CD4-positive, alpha-beta T cell (primary cell): ENCODE results near the gene GRIA1. TPM values are rescaled to one million over a fixed set of nuclear protein-coding genes. Genes with fewer than 3 reads are reported as not detected.

Experiments
- ATAC-seq: fragments of 200-7000 bp; cut with Tn5 transposase; one replicate; pipeline ENCODE4 v1.10.0; 2022; ENCODE audit warnings: mild to moderate bottlenecking; ENCODE audit not compliant: poor library complexity
- CTCF ChIA-PET: fragments of 350-600 bp; sonication (Branson Sonifier 250); formaldehyde crosslinking; loops from one replicate; lab custom pipeline; 2021; ENCODE audit warnings: antibody characterized with exemption, inconsistent platforms; lab: Charles Lee
- POLR2A ChIA-PET: fragments of 350-600 bp; sonication (Branson Sonifier 250); formaldehyde crosslinking; loops from one replicate; lab custom pipeline; 2021; ENCODE audit warnings: antibody characterized with exemption, inconsistent platforms; lab: Charles Lee
- DNase-seq, 14 experiments: peaks; one replicate each; pipeline ENCODE4 v3.0.0-alpha.2; 2013 to 2020; ENCODE audit warnings: mixed read lengths in 2 of 14
- H3K27ac ChIP-seq, 2 donors: one replicate each; pipeline versions ENCODE4 v1.5.1 to v1.7.0; 2013; ENCODE audit warnings: low read length in 2 of 2, low read depth in 1 of 2, mild to moderate bottlenecking in 1 of 2
- H3K27me3 ChIP-seq, 2 experiments: 1 replicate in 1 of 2; 2 replicates in 1 of 2; pipeline versions ENCODE4 v1.6.1 to v1.7.0; 2013; ENCODE audit warnings: low read length in 2 of 2, control low read depth in 1 of 2, mild to moderate bottlenecking in 1 of 2, moderate library complexity in 1 of 2; ENCODE audit not compliant: insufficient read depth in 2 of 2, control insufficient read depth in 1 of 2
- H3K36me3 ChIP-seq: one replicate; pipeline ENCODE4 v1.6.1; 2013; ENCODE audit warnings: low read length, control low read depth; ENCODE audit not compliant: insufficient read depth
- H3K4me1 ChIP-seq: one replicate; pipeline ENCODE4 v1.6.1; 2013; ENCODE audit warnings: low read length, control low read depth; ENCODE audit not compliant: insufficient read depth
- H3K4me3 ChIP-seq: one replicate; pipeline ENCODE4 v1.5.1; 2013; ENCODE audit warnings: mild to moderate bottlenecking, low read length, moderate library complexity
- H3K9me3 ChIP-seq, 2 experiments: 1 replicate in 1 of 2; 2 replicates in 1 of 2; pipeline versions ENCODE4 v1.6.1 to v1.7.0; 2013; ENCODE audit warnings: low read length in 2 of 2, mild to moderate bottlenecking in 2 of 2, control low read depth in 1 of 2, moderate library complexity in 1 of 2; ENCODE audit not compliant: control insufficient read depth in 1 of 2, insufficient read depth in 1 of 2
- H3K27ac Mint-ChIP-seq: one replicate; pipeline ENCODE4 v1.8.0; 2020; ENCODE audit warnings: mixed read lengths
- H3K27me3 Mint-ChIP-seq: one replicate; pipeline ENCODE4 v1.8.0; 2021; ENCODE audit warnings: mixed read lengths
- H3K36me3 Mint-ChIP-seq: one replicate; pipeline ENCODE4 v1.8.0; 2021; ENCODE audit warnings: low read depth, mixed read lengths
- H3K4me1 Mint-ChIP-seq: one replicate; pipeline ENCODE4 v1.8.0; 2021; ENCODE audit warnings: low read depth, mixed read lengths
- H3K4me3 Mint-ChIP-seq: one replicate; pipeline ENCODE4 v1.8.0; 2020; ENCODE audit warnings: mild to moderate bottlenecking, mixed read lengths
- H3K9me3 Mint-ChIP-seq: one replicate; pipeline ENCODE4 v1.8.0; 2020; ENCODE audit warnings: mixed read lengths
- intact Hi-C, 2 experiments: fragments of 100-400 bp; cut with DNase I in 1 of 2; cut with micrococcal nuclease in 1 of 2; formaldehyde crosslinking; loops; one replicate each; pipeline versions ENCODE4 v1.15.1 to v1.9.0; 2023 to 2025; cut with DNase I, micrococcal nuclease
- total RNA-seq, 174 experiments: library from RNA in 2 of 174; stranded (reverse) in 2 of 174; gene quantifications; one replicate each; pipeline ENCODE4 v1.2.3 and lab custom pipeline; 2021 to 2026
- TF ChIP-seq, protein P1 (sequence below): fragments of 200-600 bp; IDR thresholded peaks from one replicate; pipeline ENCODE4 v1.8.0; 2022; ENCODE audit warnings: antibody characterized with exemption, mild to moderate bottlenecking

GRIA1 gene
- total RNA-seq, 2 experiments from 2014 or later, result not detected

DNA sequence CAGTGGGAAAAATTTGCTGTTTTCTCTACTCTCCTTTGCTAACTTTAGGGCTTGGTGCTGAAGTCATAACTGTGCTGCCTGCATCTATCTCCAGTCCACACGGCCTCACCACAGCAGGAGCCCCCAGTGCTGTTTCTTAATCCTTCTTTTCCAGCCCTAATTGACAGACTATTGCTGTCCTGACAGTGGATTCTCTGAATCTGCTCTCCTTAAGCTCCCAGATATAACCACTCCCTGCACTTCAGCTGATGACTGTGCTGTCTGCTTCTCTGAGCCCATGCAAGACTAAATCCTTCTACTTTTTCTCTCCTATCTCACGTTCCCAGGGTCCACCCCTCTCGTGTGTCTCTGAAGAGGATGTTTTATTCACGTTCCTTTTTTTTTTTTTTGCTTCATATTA lies 19.7 kb upstream of the GRIA1 start:
- Histone ChIP-seq H3K9me3 (no peaks in the 10 kb centered on the region), H3K27ac (no peak overlapping the region), H3K36me3 (no peaks in the 10 kb centered on the region), H3K4me3 (no peak overlapping the region), H3K4me1 (no peaks in the 10 kb centered on the region), H3K27me3 (no peaks in the 10 kb centered on the region)
- H3K4me3 Mint-ChIP-seq, result no peak overlapping the region
- no peak overlapping the region for H3K27ac Mint-ChIP-seq
- H3K9me3 Mint-ChIP-seq, result peaks cover 6% of the 10 kb centered on the region
- ChIA-PET POLR2A (no interaction called here), CTCF (no interaction called here)
- DNase-seq, result no peak
- no peaks in the 10 kb centered on the region for H3K27me3 Mint-ChIP-seq
- TF ChIP-seq, protein P1, sequence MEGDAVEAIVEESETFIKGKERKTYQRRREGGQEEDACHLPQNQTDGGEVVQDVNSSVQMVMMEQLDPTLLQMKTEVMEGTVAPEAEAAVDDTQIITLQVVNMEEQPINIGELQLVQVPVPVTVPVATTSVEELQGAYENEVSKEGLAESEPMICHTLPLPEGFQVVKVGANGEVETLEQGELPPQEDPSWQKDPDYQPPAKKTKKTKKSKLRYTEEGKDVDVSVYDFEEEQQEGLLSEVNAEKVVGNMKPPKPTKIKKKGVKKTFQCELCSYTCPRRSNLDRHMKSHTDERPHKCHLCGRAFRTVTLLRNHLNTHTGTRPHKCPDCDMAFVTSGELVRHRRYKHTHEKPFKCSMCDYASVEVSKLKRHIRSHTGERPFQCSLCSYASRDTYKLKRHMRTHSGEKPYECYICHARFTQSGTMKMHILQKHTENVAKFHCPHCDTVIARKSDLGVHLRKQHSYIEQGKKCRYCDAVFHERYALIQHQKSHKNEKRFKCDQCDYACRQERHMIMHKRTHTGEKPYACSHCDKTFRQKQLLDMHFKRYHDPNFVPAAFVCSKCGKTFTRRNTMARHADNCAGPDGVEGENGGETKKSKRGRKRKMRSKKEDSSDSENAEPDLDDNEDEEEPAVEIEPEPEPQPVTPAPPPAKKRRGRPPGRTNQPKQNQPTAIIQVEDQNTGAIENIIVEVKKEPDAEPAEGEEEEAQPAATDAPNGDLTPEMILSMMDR, result no peak
- ATAC-seq, result no peak
- no peaks in the 10 kb centered on the region for H3K36me3 Mint-ChIP-seq
- intact Hi-C loops, result no loop called here
- H3K4me1 Mint-ChIP-seq, result no peaks in the 10 kb centered on the region

DNA sequence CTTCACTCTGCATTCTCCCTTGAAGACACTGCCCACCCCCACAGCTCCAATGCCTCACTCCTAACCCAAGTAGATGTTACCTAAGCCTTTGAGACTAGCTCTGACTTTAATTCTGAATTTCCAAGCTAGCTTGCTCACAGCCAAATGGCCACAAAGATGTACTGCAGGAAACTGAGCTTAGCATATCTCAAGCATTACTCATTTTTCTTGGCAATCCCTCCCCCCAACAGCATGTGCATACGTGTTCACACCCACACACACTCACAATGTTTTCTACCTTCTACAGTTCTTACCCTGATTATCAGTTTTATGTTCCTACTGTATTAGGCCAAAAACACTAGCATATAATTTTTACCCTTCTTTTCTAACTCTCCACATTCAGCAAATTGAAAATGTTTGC lies 13.7 kb upstream of the GRIA1 start:
- peaks cover 3% of the 10 kb centered on the region for H3K9me3 Mint-ChIP-seq
- H3K36me3 Mint-ChIP-seq, result no peaks in the 10 kb centered on the region
- ChIA-PET CTCF (no interaction called here), POLR2A (no interaction called here)
- ATAC-seq (no peak), DNase-seq (no peak)
- no peaks in the 10 kb centered on the region for H3K27me3 Mint-ChIP-seq
- H3K27me3 ChIP-seq, result no peaks in the 10 kb centered on the region
- intact Hi-C loops, result no loop called here
- TF ChIP-seq, protein P1, result no peak
- H3K4me1 Mint-ChIP-seq, result no peaks in the 10 kb centered on the region
- H3K36me3 ChIP-seq, result no peaks in the 10 kb centered on the region
- no peak overlapping the region for H3K27ac Mint-ChIP-seq
- peaks cover 0 to 3% of the 10 kb centered on the region in 2 experiments for H3K9me3 ChIP-seq
- no peaks in the 10 kb centered on the region for H3K4me1 ChIP-seq
- no peak overlapping the region for H3K4me3 Mint-ChIP-seq
- H3K4me3 ChIP-seq, result no peak overlapping the region
- no peak overlapping the region for H3K27ac ChIP-seq

DNA sequence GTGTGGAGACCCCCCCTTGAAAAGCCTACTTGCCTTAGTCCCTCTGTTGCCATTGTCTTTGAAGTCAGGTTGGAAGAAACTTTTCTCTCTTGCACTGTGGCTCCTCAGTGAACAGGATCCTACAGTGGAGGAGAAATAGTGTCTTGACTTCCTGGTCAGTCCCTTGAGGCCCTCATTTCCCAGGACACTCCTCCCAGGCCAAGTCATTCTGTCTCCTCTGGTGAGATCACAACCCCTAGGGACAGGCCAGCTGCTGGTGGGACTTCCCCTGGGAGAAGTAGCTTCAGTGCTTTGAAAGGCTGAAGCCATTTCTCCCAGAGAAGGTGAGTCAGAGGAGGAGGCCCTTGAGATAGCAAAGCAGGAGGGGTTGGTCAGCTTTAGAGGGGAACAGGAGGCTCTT lies 10.1 kb upstream of the GRIA1 start:
- DNase-seq, result no peak
- CTCF ChIA-PET, result no interaction called here
- intact Hi-C loops, result no loop called here
- H3K27ac ChIP-seq, result no peak overlapping the region
- Mint-ChIP-seq H3K27ac (no peak overlapping the region), H3K4me1 (no peaks in the 10 kb centered on the region), H3K27me3 (peaks cover 10% of the 10 kb centered on the region), H3K4me3 (no peak overlapping the region), H3K36me3 (no peaks in the 10 kb centered on the region), H3K9me3 (peaks cover 3% of the 10 kb centered on the region)
- POLR2A ChIA-PET, result no interaction called here
- TF ChIP-seq, protein P1, result no peak
- H3K9me3 ChIP-seq, result peaks cover 0 to 3% of the 10 kb centered on the region in 2 experiments
- H3K4me1 ChIP-seq, result no peaks in the 10 kb centered on the region
- H3K36me3 ChIP-seq, result no peaks in the 10 kb centered on the region
- no peak for ATAC-seq
- H3K27me3 ChIP-seq, result no peaks in the 10 kb centered on the region
- H3K4me3 ChIP-seq, result no peak overlapping the region
